HepG2 (cell line): ENCODE data around the gene APC2.

Experiments used
- CTCF ChIP-seq: sonication (generic); formaldehyde crosslinking; IDR thresholded peaks from 2 replicates; pipeline ENCODE4 v1.5.0; 2020; ENCODE audit warnings: mild to moderate bottlenecking, missing genetic modification reagents, moderate library complexity
- REPIN1 ChIP-seq: sonication (generic); formaldehyde crosslinking; IDR thresholded peaks from 2 replicates; pipeline ENCODE4 v1.8.0; 2022; ENCODE audit warnings: missing genetic modification reagents, low read depth, mild to moderate bottlenecking, borderline replicate concordance
- SOX13 ChIP-seq, 3 experiments: fragments of 450-650 bp in 1 of 3; sonication (generic) in 1 of 3; formaldehyde crosslinking in 1 of 3; IDR thresholded peaks in 2 of 3; conservative IDR thresholded peaks in 1 of 3; 2 replicates each; pipeline versions ENCODE4 v1.5.0 to v1.6.1; 2016 to 2020; ENCODE audit warnings: antibody characterized with exemption in 1 of 3, mild to moderate bottlenecking in 1 of 3, missing compliant biosample characterization in 1 of 3, missing genetic modification reagents in 1 of 3, moderate library complexity in 1 of 3
- TAF1 ChIP-seq: sonication (generic); formaldehyde crosslinking; IDR thresholded peaks from 2 replicates; pipeline ENCODE4 v1.4.0; 2020; ENCODE audit warnings: missing genetic modification reagents
- TARDBP ChIP-seq: sonication (generic); formaldehyde crosslinking; IDR thresholded peaks from 2 replicates; pipeline ENCODE4 v1.8.0; 2022; ENCODE audit warnings: mild to moderate bottlenecking, missing genetic modification reagents
- TOE1 ChIP-seq: sonication (generic); formaldehyde crosslinking; IDR thresholded peaks from 2 replicates; pipeline ENCODE4 v1.4.0; 2020; ENCODE audit warnings: mild to moderate bottlenecking, missing genetic modification reagents
- ZNF17 ChIP-seq: sonication (generic); formaldehyde crosslinking; IDR thresholded peaks from 2 replicates; pipeline ENCODE4 v1.5.0; 2020; ENCODE audit warnings: mild to moderate bottlenecking, missing genetic modification reagents
- ZNF431 ChIP-seq: sonication (generic); formaldehyde crosslinking; IDR thresholded peaks from 2 replicates; pipeline ENCODE4 v1.9.0; 2022; ENCODE audit warnings: missing genetic modification reagents, low read depth, mild to moderate bottlenecking, borderline replicate concordance
- ZNF468 ChIP-seq: sonication (generic); formaldehyde crosslinking; IDR thresholded peaks from 2 replicates; pipeline ENCODE4 v1.8.0; 2022; ENCODE audit warnings: mild to moderate bottlenecking, moderate library complexity, missing genetic modification reagents
- ZNF646 ChIP-seq: sonication (generic); formaldehyde crosslinking; IDR thresholded peaks from 2 replicates; pipeline ENCODE4 v1.9.0; 2021; ENCODE audit warnings: mild to moderate bottlenecking, missing genetic modification reagents
- ZSCAN25 ChIP-seq: sonication (generic); formaldehyde crosslinking; IDR thresholded peaks from 2 replicates; pipeline ENCODE4 v1.8.0; 2022; ENCODE audit warnings: mild to moderate bottlenecking, missing genetic modification reagents

GRCh38 chr19:1445185-1445931, 4.6 kb upstream of the APC2 start:
- TF ChIP-seq ZSCAN25 (CRISPR knock-in tag) (no peak), ZNF431 (CRISPR knock-in tag) (no peak; the same call in 1 of the 2 replicates), TAF1 (CRISPR knock-in tag) (no peak), ZNF17 (no peak), REPIN1 (CRISPR knock-in tag) (no peak), SOX13 (IDR thresholded peaks at IDR 0.05) (no peak), SOX13 (CRISPR knock-in tag; conservative IDR thresholded peaks at IDR 0.05 in 1 of 2, IDR thresholded peaks at IDR 0.05 in 1 of 2) (no peak), TARDBP (CRISPR knock-in tag) (no peak), ZNF646 (CRISPR knock-in tag) (no peak), CTCF (CRISPR knock-in tag) (peak; percentile 79), ZNF468 (CRISPR knock-in tag) (no peak), TOE1 (CRISPR knock-in tag) (no peak)
